Hematopoietic multipotent progenitor cell treated with erythropoietin and hydrocortisone succinate and interleukin-3 and kit ligand, for 8 days (in vitro differentiated cells): ENCODE results near the gene WBP1L.

Experiments
- DNase-seq: peaks from one replicate; pipeline ENCODE4 v3.0.0-alpha.2; 2015

The WBP1L gene

DNA sequence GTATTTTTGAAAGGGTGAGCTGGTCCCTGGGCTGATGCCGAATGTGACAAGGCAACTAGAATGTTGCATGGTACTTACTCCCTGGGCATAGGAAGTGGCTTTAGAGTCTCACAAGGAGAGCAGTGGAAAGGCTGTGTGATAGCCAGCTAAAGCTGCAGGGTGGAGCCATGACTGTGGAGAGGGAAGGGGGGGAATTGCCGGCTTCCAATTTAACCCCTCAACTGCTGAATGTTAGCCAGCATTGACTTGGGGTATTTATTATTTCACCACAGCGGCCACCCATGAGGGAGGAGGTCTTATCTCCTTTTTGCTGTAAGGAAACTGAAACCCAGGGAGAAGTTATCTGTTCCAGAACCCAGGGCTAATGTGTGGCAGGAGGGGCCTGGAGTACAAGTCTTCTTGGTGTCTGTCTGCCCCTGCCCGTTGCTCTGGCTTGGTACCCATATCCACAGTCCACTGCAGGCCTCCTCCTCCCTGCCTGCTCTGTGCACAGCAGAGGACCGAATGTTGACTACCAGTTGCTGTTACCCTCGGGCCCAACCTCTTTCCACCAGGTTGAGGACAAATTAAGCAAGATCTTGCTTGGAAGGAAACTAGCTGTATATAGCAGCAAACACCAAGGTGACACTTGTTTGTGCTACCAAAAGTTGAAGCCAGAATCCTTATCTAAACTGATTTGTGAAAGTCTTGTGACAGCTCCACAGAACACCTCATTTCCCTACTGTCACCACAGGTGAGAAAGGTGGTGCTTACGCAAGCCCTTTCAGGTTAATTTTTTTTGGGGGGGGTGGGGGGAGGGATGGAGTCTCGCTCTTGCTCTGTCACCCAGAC, 37.6 kb downstream of the WBP1L start:
- peak; percentile 95 for DNase-seq

DNA sequence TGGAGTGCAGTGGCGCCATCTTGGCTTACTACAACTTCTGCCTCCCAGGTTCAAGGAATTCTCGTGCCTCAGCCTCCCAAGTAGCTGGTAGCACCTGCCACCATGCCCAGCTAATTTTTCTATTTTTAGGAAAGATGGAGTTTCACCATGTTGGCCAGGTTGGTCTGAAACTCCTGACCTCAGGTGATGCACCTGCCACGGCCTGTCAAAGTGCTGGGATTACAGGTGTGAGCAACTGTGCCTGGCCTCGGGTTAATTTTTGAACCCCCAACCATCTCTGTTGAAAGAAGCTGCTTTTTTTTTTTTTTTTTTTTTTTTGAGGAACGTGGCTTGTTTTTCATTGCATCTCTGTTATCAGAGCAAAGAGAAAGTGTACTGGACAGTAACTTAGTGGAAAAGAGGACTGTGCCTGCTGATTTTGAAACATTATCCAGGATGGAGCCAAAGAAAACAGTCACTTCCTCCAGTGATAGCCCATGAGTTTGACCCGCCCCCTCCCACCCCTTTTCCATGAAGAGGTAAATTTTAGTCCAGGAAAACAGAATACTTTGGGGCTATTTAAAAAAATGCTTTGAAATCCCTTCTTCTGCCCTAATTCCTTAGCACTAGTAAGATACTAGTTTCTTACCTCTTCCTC, 38.3 kb downstream of the WBP1L start:
- DNase-seq: no peak

DNA sequence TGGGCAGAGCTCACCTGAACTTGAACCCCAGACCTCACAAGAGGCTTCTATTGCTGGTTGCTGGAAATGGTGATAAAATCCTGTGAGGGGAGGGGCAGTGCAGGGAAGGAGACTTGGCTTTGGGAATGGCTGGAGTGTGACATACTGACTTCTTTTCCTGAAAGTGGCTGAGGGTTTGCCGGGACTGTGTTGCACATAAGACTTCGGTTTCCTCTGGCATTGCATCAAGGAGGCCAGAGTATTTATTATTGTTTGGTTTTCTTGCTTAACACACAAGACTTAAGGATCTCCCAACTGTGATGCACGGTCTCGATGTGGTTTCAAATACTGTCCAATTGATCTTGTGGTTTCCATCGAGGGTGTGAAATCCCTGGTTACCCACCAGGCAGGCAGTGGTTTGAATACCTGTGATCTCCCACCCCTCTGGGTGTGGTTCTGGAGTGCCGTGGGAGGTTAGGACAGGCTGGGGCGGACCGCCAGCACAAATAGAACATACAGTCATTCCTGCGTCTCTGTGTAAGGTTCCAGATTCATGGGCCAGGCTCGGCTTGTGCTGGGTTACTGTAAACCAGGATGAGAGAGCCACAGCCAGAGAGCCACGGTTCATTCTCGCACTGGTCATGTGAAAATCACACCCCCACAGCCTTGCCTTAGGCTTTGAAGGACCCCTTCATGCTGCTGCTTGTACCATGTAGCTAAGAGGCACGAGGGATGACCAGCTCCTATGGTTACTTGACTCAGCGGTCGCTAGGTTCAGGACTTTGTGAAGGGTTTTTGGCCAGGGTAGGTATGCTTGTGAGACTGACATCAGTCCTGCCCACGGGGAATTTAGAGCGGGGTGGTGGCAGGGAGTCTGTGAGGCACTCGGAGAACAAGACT, 39.2 kb downstream of the WBP1L start:
- DNase-seq: no peak

DNA sequence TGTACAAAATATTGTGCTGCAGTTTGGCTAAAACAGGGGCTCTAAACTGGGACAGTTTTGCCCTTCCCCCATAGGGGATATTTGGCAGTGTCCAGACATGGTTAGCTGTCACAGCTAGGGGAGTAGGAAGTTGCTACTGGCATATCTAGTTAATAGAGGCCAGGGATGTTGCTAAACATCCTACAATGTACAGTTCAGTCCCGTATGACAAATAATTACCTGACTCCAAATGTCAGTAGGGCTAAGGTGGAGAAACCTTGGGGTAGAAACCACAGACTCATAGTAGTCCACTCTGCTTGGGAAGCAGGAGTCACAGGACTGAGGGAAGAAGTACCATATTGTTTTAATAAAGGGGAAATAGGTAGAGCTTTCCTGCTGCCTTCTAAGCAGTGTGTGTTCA, 39.8 kb downstream of the WBP1L start:
- no peak for DNase-seq

DNA sequence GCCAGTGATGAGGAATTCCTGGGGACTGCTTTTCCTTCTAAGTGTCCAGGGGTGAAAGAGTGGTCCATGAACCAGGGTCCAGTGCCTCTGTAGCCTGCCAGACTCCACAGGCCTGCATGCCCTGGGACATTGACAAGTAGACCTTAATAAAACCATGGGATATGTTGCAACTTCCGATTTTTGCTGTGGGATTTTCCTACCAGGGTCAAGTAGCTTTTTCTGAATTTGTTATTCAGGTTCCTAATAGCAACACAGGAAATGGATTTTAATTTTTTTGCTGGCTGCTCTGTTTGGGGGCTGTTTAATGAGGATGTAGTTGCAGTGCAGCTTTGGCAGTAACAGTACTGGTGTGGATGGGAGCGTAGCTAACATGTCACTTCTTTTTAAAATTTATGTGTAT, 42.1 kb downstream of the WBP1L start:
- DNase-seq: no peak

DNA sequence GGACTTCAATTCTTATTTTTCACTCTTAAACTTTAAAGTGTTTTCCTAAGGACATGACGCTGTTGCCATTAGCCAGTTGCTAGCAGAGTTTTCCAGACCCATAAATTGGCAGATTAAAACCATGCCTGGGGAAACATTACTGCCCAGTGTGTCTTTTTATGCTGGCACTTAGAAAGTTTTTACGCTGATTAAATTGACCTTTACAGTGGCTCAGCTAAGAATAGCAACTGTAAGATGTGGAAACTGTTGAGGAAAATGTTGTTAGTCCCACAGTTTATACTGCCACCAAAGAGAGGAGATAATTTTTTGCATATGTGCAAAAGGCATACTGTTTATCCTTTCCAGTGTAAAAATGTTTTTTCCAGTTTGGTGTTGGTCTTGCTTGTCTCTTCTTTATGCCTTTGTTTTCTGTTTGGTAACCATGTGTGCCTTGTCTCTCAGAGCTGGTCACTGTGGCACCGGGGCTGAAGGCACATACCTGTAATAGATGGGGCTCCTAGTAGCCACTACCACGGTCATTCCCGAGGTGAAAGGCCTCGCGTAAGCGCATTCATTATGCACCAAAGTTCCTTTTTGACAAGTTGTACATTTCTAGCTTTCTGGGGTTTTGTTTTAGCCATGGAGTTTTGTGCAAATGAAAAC, 48.1 kb downstream of the WBP1L start:
- no peak for DNase-seq

DNA sequence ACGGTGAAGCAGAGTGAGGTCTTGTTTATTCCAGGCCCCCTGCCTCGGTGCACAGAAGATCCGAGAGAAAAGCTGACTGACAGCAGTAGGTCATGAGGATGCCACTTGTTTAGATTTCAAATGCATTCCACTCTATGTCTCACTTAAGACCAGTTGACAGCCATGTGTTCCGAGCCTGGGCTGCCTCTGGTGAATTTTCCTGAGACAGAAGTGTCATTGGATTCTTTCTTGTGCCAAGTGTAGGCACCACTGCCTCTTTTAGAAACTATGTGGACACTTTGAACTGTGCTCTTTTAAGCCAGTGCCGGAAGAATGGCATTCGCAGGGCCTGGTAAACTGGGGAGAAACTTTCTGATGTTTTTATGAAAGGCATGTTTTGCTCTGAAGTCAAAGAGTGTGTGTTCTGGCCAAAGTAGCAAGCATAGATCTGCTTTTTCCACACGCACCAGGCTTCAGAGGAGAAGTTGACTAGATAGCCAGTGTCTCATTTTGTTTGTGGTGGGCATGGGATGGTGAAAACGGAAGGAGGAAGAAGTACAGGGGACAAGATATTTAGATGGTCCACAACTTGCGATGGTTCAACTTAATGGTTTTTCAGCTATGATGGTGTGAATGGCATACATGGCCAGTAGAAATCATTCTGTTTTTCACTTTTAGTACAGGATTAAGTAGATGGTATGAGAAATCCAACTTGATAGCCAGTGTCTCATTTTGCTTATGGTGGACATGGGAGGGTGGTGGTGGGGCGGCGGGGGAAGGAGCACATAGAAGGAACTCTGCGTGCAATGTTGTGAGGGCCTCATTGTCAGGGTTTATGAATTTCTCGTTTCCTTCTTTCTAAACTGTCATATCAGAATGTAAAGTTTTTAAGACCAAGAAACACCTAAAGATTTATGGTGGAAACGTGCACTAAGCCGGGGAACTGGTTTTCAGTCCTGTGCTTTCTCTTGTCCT, 52.0 kb downstream of the WBP1L start:
- no peak for DNase-seq

DNA sequence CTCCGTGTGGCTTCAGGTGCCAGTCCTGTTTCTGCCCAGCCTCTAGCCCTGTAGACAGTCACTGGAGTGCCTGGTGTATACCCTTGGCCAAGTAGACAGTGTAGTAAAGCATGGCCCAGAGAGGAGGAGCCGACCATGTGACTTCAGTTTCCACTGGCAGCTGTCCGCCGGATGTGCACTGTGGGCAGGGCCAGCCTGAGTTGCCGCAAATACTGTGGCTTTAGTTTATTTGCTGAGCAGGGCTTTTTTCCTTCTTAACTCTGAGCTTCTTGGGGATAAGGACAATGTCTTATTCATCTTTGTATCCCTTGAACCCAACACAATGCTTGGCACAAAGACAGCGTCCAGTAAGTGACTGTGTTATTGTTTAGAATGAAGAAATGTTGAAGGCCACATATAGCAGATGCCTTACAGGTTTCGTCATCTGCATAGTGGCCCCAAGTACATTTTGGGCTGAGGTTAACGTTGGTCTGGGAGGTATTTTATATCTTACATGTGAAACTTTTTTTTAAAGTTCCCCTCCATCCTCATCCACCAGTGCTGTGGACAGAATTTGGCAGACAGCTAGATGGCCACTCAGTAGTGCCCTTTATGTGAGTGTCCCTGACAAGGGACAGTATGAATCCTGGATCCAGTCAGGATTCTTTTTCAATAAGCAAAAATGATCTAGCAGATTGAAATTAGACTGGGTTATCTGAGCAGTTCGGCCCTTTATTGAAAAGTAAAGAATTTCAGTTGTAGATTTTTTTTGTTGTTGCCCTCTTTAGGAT, 52.8 kb downstream of the WBP1L start:
- DNase-seq: peak; percentile 89

DNA sequence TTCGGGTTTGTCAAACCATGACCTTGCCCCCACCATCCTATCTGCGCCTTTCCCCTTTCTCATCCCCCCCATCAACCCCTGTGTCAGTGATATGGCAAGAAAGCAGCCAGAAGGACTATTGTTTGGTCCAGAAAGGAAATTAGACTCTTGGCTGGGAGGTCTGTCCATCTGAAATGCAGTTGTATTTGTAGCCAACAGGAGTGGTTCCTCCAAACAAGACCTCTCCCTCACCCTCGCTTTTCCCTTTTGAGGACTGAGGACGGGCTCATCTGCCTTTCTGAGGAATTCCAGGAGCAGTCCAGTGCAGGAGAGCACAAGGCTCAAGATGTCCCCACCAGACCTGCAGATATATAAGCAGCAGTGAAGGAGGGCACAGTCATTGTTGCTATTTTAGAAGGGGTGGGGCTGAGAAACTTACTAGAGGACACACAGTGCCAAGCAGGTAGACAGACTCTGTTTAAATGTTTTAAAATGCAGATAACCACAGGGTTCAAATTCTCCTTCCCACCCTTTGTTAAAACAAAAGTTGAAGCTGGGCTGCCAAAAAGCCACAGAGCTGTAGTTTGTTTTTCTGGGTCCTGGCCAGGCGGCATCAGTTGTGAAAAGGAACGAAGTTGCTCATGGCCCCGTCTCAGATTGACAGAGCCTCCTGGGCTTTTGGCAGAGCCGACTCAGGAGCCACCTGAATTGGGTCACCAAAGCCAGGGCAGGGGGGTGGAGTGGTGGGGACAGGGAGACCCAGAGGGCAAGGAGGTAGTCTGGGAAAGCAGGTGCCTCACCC, 56.1 kb downstream of the WBP1L start:
- DNase-seq: no peak

DNA sequence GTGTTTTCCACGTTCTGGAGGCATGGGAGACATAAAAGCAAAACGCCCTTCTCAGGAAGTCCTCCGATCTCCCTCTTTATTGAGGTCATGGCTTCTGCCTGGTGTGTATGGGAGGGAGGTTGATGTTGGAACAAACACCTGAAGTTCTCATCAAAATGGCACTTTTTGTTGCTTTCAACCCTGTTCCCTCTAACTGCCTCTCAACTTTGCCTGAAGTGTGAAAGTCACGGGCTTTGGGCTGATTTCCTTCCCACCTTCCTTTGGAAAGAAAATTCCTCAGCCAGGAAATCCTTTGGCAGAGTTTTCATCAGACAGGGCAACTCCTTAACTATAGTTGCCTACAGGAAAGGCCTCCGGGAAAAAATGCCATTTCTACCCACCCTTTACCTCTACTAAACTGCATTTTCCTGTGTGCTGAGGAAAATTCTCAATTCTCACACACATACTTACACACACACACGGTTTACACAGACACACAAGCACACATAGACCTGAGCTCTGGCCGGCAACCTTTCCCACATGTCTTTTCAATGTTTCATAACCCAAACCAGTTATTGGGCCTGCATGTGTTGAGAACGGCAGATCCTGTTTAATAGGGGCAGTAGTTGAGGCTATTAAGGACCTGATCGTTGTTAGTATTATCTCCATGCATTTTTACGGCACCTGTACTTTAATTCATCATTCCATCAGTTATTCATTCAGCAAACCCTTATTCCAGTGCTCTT, 57.0 kb downstream of the WBP1L start:
- DNase-seq: no peak

DNA sequence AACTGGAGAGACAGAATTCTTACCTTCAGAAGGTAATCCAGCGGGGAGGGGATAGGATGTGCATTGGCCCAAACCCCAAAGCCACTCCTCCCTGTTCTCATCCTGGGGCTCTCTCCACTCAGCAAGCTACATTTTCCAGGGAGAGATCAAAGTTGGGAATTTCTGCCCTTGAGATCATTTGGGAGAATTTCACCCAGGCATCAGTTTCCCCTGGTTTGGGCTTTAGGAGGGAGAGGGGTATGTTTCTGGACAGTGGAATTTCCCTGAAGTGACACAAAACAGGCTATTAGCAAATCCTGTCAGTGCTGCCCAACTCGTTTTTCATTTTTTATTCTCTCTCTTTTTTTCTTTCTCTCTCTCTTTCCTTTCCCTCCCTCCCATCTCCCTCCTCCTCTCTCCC, 57.7 kb downstream of the WBP1L start:
- DNase-seq: no peak

DNA sequence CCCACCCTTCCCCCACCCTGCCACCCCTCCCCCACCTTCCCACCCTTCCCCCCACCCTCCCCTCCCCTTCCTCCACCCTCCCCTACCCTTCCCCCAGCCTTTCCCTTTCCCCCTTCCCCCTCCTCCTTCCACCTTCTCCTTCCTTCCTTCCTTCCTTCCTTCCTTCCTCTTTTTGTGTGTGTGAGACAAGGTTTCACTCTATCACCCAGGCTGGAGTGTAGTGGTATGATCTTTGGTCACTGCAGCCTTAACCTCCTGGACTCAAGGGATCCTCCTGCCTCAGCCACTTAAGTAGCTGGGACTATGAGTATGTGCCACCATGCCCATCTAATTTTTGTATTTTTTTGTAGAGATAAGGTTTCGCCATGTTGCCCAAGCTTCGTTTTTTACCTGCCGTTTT, 58.2 kb downstream of the WBP1L start:
- no peak for DNase-seq

DNA sequence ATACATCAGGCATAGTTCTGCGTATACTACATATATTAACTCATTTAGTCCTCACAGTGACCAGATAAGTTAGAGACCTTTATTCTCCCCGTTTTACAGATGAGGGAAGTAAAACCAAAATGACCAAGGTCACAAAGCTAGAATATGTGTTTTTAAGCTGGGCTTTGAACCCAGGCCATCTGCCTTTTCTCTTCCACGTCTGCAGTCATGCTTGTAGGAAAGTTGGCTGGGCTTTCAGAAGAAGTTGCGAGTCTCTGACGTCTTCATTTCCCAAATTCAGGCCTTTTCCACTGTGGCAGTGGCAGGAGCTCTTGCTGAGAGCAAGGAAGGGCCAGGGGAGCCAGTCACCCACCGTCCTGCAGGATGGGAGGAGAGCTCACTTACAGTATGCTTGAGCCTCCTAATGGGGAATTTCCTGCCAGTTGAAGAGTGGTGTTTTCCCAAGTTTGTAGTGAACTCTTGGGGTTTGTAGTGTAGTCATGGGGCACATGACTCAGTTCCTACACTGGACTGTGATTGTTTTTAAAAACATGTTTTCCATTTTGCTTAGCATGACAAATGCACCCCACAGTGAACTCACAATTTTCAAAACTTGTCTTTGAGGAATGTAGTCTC, 59.3 kb downstream of the WBP1L start:
- DNase-seq: no peak

DNA sequence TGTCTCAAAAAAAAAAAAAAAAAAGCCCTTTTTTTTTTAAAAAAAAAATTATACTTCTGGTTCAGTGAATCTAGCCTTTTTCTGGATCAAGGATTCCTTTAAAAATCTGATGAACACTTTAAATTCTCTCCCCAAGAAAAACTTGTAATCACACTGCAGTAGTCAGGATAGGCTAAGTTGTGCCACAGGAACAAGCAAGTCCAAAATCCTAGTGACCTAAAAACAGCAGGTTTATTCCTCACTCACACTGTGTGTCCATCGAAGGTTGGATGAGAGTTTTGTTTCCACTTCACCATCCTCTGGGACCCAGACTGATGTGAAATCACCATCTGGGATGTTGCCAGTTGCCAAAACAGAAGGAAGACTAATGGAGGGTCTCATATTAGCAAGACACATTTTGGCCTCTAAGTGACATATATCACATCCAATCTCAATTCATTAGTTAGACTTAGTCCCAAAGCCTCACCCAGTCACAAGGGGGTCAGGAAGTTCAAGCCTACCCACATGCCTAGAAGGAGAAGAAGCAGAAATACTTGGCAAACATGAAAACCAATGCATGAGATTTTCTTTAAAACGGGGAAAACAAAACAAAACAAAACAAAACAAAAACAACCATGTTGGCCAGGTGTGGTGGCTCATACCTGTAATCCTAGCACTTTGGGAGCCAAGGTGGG, 60.8 kb downstream of the WBP1L start:
- no peak for DNase-seq

DNA sequence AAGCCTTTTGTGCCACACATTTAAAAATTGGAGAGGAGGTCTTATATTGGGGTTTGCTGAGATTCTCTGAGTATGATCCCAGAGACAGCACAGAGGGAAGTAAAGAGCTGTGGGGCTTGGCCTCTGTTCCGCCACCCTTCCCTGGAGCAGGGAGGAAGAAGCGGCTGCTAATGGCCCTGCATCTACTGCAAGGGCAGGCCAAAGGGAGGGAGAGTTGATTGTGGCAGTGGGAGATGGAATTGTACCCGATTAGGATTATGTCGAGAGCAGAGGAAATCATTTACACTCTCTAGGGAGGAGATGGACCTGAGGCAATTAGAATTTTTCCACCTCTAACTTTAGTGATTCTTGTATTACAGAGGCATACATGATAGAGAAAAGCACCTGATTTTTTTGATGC, 64.6 kb downstream of the WBP1L start:
- no peak for DNase-seq

DNA sequence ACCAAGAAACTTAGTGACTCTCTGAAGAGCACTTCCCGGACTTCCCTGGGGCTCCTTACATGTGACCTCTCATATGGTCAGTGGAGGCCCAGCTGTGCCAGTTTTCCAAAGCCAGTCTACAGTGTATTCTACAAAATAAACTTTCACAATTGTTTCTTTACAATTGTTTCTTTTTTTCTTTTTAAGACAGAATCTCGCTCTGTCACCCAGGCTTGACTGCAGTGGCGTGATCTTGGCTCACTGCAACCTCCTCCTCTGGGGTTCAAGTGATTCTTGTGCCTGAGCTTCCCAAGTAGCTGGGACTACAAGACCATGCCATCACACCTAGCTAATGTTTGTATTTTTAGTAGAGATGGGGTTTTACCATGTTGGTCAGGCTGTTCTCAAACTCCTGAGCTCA, 67.6 kb downstream of the WBP1L start:
- no peak for DNase-seq

DNA sequence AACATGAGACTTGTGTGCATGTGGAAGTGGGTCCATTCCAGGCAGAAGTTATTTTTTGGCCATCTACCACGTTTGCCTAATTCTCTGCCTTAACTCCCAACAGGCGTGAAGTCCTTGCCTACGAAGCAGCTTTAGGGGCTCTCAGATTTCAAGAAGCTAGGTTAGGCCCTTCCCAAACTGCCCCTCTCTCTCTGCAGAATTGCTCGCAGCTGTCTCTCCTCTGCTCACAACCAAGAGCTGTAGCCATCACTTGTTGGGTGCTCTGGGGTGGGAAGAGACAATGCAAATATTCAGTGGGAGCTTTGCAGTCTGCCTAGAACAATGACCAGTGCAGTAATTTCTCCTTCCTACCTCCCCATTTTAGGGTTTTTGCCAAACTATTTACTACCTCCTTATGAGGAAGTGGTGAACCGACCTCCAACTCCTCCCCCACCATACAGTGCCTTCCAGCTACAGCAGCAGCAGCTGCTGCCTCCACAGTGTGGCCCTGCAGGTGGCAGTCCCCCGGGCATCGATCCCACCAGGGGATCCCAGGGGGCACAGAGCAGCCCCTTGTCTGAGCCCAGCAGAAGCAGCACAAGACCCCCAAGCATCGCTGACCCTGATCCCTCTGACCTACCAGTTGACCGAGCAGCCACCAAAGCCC, 68.6 kb downstream of the WBP1L start:
- no peak for DNase-seq

DNA sequence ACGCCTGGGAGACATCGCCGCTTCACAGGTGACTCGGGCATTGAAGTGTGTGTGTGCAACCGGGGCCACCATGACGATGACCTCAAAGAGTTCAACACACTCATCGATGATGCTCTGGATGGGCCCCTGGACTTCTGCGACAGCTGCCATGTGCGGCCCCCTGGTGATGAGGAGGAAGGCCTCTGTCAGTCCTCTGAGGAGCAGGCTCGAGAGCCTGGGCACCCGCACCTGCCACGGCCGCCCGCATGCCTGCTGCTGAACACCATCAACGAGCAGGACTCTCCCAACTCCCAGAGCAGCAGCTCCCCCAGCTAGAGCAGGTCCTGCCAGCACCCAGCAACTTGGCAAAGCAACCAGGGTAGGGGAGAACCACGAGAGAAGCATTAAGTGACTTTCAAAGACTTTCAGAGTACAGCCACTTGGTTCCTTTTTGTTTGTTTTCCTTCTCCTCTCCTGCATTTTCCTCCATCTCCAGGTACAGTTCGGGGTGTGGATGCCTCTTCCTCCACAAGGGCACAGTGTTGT, 69.3 kb downstream of the WBP1L start:
- no peak for DNase-seq
